ENCODE measurements around the gene CHKA.

GRCh38 chr11:68044898-68045351 is 76.3 kb downstream of the CHKA start:
- TF ChIP-seq, protein P1, sequence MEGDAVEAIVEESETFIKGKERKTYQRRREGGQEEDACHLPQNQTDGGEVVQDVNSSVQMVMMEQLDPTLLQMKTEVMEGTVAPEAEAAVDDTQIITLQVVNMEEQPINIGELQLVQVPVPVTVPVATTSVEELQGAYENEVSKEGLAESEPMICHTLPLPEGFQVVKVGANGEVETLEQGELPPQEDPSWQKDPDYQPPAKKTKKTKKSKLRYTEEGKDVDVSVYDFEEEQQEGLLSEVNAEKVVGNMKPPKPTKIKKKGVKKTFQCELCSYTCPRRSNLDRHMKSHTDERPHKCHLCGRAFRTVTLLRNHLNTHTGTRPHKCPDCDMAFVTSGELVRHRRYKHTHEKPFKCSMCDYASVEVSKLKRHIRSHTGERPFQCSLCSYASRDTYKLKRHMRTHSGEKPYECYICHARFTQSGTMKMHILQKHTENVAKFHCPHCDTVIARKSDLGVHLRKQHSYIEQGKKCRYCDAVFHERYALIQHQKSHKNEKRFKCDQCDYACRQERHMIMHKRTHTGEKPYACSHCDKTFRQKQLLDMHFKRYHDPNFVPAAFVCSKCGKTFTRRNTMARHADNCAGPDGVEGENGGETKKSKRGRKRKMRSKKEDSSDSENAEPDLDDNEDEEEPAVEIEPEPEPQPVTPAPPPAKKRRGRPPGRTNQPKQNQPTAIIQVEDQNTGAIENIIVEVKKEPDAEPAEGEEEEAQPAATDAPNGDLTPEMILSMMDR (IDR thresholded peaks at IDR 0.05), result no peak
- TF ChIP-seq POLR2A (IDR thresholded peaks at IDR 0.05) (no peak), POLR2AphosphoS5 (IDR thresholded peaks at IDR 0.05; ENCODE audit: insufficient read depth in 1 of 2, low read depth in 1 of 2) (no peak)

Measured in vagina (tissue), 2 donors.